GM12873 (cell line): ENCODE data around the gene JAGN1.

Experiments used
- CTCF ChIP-seq: IDR thresholded peaks from 2 replicates; pipeline ENCODE4 v1.5.1; 2012; ENCODE audit warnings: low read depth, mild to moderate bottlenecking, moderate library complexity, low read length, control low read depth; ENCODE audit not compliant: insufficient read depth; ENCODE audit errors: missing control alignments

The JAGN1 gene

GRCh38 chr3:9890249-9891071 is at the start of gene JAGN1:
Gene JAGN1, plus strand, starts transcription at chr3:9890610. Its CDS starts 113 bp downstream, at chr3:9890723.
- TF ChIP-seq CTCF, result no peak

GRCh38 chr3:9841015-9841414 is 49.4 kb upstream of the JAGN1 start:
- TF ChIP-seq CTCF, result no peak

GRCh38 chr3:9843715-9844438 is 46.5 kb upstream of the JAGN1 start, which contains the start of gene RPUSD3:
Gene RPUSD3, minus strand, starts transcription at chr3:9844008. Its CDS starts 18 bp downstream, at chr3:9843990.
- no peak for TF ChIP-seq CTCF

- TF ChIP-seq CTCF, result no peak
Observed at GRCh38 chr3:9846231-9846630, 44.2 kb upstream of the JAGN1 start.

GRCh38 chr3:9846931-9847488 is 43.4 kb upstream of the JAGN1 start:
- TF ChIP-seq CTCF, result no peak

GRCh38 chr3:9848860-9849259 is 41.5 kb upstream of the JAGN1 start:
- peak; percentile 43 for TF ChIP-seq CTCF

GRCh38 chr3:9852528-9852927 is 37.9 kb upstream of the JAGN1 start:
- no peak for TF ChIP-seq CTCF
